HG03354 (cell line): ENCODE results near the gene ANGPTL4.
"Not testable (repeated sequence)": the region's sequence is repeated elsewhere in the genome, so short reads cannot be mapped to it uniquely, and the experiment has no call there.

Experiments
- ATAC-seq: cut with Tn5 transposase; IDR thresholded peaks from one replicate; pipeline ENCODE4 v1.9.1; 2021; ENCODE audit warnings: mild to moderate bottlenecking; ENCODE audit not compliant: unreplicated experiment, poor library complexity, severe bottlenecking

Gene ANGPTL4

DNA sequence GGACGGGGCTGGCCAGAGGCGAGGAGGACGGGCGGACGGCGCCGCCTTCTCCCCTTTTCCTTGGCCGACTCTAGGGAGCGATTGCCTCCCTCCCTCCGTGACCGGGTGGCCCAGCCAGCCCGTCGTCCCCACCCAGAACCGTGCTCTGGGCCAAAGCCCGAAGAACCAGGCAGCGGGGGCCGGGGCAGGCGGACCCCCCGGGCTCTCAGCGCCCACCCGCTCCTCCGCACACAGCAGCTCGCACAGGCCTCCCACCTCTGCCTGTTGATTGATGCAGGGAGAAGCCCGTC lies 39.8 kb downstream of the ANGPTL4 start:
- no peak for ATAC-seq

DNA sequence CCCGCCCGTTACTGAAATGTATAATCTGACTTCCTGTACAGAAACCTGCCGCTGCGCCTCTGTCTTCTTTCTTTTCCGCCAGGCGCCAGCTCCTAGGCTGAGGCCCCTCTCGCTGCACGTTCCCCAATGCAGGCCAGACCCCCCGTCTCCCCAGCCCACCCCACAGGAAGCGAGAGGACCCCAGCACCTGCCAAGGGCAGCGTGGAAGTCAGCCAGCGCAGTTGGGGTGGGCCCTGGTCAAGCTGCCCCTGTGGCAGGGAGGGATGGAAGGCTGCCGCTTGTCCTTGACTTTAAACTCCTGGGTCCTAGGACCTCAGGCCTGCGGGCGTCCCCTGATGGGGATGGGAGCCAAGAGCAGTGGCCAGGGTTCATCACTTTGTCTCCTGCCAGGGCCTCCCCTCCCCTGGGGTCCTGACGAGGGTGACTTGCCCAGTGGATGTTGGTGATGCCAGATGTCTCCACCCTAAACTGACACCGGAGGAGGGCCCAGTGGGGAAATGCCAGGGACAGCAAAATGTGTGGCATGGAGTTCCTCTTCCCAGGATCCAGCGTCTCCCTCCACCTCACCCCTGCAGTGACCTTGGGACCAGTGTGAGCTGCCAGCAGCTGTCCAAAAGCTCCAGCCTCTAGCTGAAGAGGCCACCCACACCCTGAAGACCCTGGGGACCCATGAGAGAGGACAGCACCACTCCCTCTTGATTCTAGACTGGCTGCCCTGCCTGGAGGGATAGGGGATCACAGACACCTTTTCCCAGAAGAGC lies 40.6 kb downstream of the ANGPTL4 start:
- no peak for ATAC-seq

DNA sequence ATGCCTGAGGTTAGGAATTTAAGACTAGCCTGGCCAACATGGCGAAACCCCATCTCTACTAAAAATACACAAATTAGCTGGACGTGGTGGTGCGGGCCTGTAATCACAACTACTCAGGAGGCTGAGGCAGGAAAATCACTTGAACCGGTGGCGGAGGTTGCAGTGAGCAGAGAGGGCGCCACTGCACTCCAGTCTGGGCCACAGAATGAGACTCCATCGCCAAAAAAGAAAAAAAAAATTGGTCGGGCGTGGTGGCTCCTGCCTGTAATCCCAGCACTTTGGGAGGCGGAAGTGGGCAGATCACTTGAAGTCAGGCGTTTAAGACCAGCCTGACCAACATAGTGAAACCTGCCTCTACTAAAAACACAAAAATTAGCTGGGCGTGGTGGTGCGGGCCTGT lies 46.8 kb downstream of the ANGPTL4 start:
- not testable (repeated sequence) for ATAC-seq

DNA sequence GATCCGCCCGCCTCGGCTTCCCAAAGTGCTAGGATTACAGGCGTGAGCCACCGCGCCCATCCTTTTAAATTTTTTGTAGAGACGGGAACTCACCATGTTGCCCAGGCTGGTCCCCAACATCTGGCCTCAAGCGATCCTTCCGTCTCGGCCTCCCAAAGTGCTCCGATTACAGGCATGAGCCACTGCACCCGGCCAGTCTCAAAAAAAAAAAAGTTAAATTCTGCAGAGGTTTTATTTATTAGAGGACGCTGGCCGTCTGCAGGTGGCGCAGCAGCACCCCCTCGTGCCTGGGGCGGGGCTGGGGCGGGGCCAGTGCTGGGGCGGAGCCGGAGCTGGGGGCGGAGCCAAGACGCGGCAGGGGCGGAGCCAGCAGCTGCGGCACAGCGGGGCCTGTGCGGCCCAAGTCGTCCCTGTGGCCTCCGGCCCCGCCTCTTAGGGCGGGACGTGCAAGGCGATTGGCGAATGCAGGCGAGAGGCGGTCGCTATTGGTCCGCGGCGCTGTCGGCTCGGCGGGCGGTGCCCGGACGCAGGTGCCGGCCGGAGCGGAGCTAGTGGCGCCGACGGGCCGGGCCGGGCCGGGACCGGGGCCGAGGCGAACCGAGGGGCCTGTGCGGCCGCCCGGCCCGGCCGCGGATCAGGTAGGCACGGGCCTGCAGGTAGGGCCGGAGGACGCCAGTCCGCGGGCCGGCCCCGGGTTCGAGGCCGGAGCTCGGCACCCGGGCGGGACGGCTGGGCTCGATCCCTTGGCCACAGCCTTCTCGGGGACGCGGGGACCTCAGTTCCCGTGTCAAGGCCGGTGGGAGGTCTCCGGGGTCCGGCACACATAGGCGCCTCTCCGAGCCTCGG lies 49.1 kb downstream of the ANGPTL4 start, which contains the start of gene MARCHF2:
TSS of gene MARCHF2 (plus strand) at position 523 of the 846 bp plus-strand sequence. CDS start 8,536 bp downstream, outside the sequence.
- ATAC-seq: peak; percentile 99

DNA sequence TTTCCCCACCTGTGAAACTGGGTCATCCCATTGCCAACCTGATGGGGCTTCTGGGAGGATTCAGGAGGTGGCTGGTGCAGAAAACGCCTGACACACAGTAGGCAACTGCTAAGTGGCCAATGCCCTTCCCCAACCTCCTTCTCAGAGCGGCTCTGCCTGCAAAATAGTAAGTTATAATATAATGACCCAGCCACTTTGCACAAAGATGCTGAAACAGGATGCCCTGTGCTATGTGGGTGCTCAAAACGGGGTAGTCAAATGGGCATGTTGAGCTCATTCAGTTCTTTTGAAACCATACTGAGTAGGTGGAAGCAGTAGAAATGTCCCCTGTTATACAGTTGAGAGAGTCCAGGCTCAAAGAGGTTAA lies 49.7 kb downstream of the ANGPTL4 start:
- peak; percentile 8 for ATAC-seq

DNA sequence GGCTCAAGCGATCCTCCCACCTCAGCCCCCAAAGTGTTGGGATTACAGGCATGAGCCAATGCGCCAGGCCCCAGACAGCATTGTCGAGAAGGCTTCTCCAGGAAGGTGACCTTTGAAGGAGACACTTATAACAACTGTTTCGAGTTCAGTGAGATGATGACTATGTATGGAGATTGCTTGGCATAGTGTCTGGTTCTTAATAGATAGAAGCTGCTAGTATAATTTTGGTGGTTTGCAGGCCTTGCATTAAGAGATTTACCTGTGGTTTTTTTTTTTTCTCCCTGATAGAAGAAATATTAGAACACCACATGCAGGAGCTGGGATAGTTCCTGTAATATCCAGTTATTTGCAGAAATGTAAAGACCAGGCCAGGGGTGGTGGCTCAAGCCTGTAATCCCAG lies 52.8 kb downstream of the ANGPTL4 start:
- no peak for ATAC-seq

DNA sequence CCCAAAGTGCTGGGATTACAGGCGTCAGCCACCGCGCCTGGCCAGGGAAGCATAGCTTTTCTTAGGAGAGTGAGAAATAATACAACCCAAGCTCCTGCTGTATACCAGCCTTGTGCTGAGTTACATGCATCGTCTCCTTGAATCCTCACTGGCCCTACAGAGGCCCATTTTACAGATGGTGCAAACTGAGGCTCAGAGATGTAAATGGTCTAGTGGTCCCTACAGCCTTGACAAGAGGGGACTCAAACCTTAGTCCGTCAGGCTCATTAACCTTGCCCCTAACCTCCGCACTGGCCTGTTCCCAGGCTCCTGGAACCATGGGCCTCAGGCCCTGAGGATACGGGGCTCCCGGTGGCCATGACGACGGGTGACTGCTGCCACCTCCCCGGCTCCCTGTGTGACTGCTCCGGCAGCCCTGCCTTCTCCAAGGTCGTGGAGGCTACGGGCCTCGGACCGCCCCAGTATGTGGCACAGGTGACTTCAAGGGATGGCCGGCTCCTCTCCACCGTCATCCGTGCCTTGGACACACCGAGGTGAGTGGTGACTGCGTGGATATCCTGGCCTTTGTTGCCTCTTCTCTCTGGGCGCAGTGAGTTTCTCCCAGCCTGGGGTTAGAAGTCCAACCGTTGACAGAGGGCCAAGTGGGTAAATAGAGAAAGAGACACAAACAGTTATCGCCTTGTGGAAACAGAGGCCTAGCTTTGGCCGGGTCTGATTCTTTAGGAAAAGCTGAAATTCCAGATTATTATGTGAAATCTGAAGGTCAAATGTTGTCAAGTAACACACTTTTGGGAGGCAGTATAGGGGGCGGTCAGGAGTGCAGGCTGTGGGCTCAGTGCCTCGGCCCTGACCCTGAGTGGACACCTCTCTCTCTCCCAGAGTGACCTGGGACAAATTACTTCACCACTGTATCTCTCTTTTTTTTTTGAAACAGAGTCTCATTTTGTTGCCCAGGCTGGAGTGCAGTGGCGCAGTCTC lies 57.8 kb downstream of the ANGPTL4 start:
- no peak for ATAC-seq

DNA sequence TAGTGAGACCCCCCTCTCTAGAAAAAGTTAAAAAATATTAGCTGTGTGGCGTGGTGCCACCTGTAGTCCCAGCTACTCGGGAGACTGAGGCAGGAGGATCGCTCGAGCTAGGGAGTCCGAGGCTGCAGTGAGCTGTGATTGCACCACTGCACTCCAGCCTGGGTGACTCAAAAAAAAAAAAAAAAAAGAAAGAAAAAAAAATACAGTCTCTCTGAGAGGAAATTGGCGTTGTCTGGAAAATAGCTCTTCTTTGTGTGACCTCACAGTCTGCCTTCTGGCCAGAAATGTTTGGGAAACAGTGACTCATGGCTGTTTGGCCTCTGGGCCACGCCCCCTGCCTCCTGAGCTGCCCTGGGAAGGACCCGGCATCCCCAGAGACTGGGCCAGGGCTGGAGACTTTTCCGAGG lies 59.9 kb downstream of the ANGPTL4 start:
- no peak for ATAC-seq
